Activated CD4-positive, alpha-beta T cell treated with anti-CD3 and anti-CD28 coated beads for 24 hours (primary cell): ENCODE measurements around the gene SREBF2.

Experiments
- DNase-seq, 2 donors: peaks; one replicate each; pipeline ENCODE4 v3.0.0-alpha.2; 2020; ENCODE audit warnings: low read depth in 2 of 2

The SREBF2 gene

GRCh38 chr22:41876675-41877074, 43.8 kb downstream of the SREBF2 start:
- DNase-seq = no peak

GRCh38 chr22:41880653-41881052, 47.7 kb downstream of the SREBF2 start:
- no peak for DNase-seq

- no peak for DNase-seq
Observed at GRCh38 chr22:41883400-41883799, 50.5 kb downstream of the SREBF2 start.

GRCh38 chr22:41885116-41885515, 52.2 kb downstream of the SREBF2 start:
- DNase-seq = no peak

GRCh38 chr22:41885516-41885915, 52.6 kb downstream of the SREBF2 start:
- no peak for DNase-seq

- DNase-seq = no peak
Observed at GRCh38 chr22:41888627-41889200, 55.8 kb downstream of the SREBF2 start.

GRCh38 chr22:41891407-41891806, 58.5 kb downstream of the SREBF2 start:
- no peak for DNase-seq

- DNase-seq = no peak
Observed at GRCh38 chr22:41892721-41893120, 59.8 kb downstream of the SREBF2 start.

GRCh38 chr22:41893591-41894375, 60.9 kb downstream of the SREBF2 start:
- no peak for DNase-seq

- no peak for DNase-seq
Observed at GRCh38 chr22:41898645-41899044, 65.7 kb downstream of the SREBF2 start.

- no peak for DNase-seq
Observed at GRCh38 chr22:41899110-41899509, 66.2 kb downstream of the SREBF2 start.

GRCh38 chr22:41899992-41900651, 67.2 kb downstream of the SREBF2 start:
- no peak for DNase-seq

GRCh38 chr22:41900652-41901312, 67.9 kb downstream of the SREBF2 start:
- no peak for DNase-seq

GRCh38 chr22:41902016-41902415, 69.1 kb downstream of the SREBF2 start:
- no peak for DNase-seq

GRCh38 chr22:41902932-41903421, 70.1 kb downstream of the SREBF2 start:
- no peak for DNase-seq

- DNase-seq = no peak
Observed at GRCh38 chr22:41904450-41905410, 71.8 kb downstream of the SREBF2 start.

- DNase-seq = no peak
Observed at GRCh38 chr22:41905411-41906202, 72.7 kb downstream of the SREBF2 start.

- no peak for DNase-seq
Observed at GRCh38 chr22:41906822-41907221, 73.9 kb downstream of the SREBF2 start.

- DNase-seq = no peak
Observed at GRCh38 chr22:41907436-41908401, 74.8 kb downstream of the SREBF2 start.
